GM23338 (cell line): ENCODE measurements around the gene PNPLA3. TPM values are rescaled to one million over a fixed set of nuclear protein-coding genes. Genes with fewer than 3 reads are reported as not detected.
A peak's percentile ranks its signal among the peaks of the same experiment; 100 is the strongest.

Experiments
- ATAC-seq: fragments of 200-7000 bp; cut with Tn5 transposase; 3 replicates; pipeline ENCODE4 v1.9.1; 2020
- DNase-seq: peaks from one replicate; pipeline ENCODE4 v3.0.0-alpha.2; 2015; ENCODE audit warnings: low spot score
- H2AFZ ChIP-seq: fragments of 200-600 bp; sonication (generic); 2 replicates; pipeline ENCODE4 v1.8.0; 2016; ENCODE audit warnings: antibody characterized with exemption, mild to moderate bottlenecking, moderate library complexity
- H3F3A ChIP-seq: fragments of 200-600 bp; sonication (generic); replicated peaks from 2 replicates; pipeline ENCODE4 v1.8.0; 2017; ENCODE audit warnings: antibody characterized with exemption, mixed run types, low read depth
- H3K27ac ChIP-seq: fragments of 200-600 bp; sonication (generic); 2 replicates; pipeline ENCODE4 v1.6.1; 2016; ENCODE audit warnings: low read depth
- H3K27me3 ChIP-seq: fragments of 200-600 bp; sonication (generic); 2 replicates; pipeline ENCODE4 v1.8.0; 2016; ENCODE audit warnings: mild to moderate bottlenecking, mixed run types, moderate library complexity; ENCODE audit not compliant: insufficient read depth
- H3K36me3 ChIP-seq: fragments of 200-600 bp; sonication (generic); 2 replicates; pipeline ENCODE4 v1.8.0; 2016; ENCODE audit warnings: mild to moderate bottlenecking; ENCODE audit not compliant: insufficient read depth
- H3K4me1 ChIP-seq: fragments of 200-600 bp; sonication (generic); 2 replicates; pipeline ENCODE4 v1.8.0; 2016; ENCODE audit warnings: mild to moderate bottlenecking, moderate library complexity; ENCODE audit not compliant: insufficient read depth
- H3K4me2 ChIP-seq: fragments of 200-600 bp; sonication (generic); 2 replicates; pipeline ENCODE4 v1.7.1; 2017; ENCODE audit warnings: mixed run types
- H3K4me3 ChIP-seq: fragments of 200-600 bp; sonication (generic); 2 replicates; pipeline ENCODE4 v1.6.1; 2016; ENCODE audit warnings: mixed run types
- H3K79me2 ChIP-seq: fragments of 200-600 bp; sonication (generic); replicated peaks from 2 replicates; pipeline ENCODE4 v1.8.0; 2017; ENCODE audit warnings: mild to moderate bottlenecking; ENCODE audit not compliant: insufficient read depth
- H3K9me2 ChIP-seq: fragments of 200-600 bp; sonication (generic); 2 replicates; pipeline ENCODE4 v1.8.0; 2017; ENCODE audit not compliant: insufficient read depth
- H4K20me1 ChIP-seq: fragments of 200-600 bp; sonication (generic); replicated peaks from 2 replicates; pipeline ENCODE4 v1.8.0; 2017; ENCODE audit warnings: mild to moderate bottlenecking; ENCODE audit not compliant: insufficient read depth
- H3K27ac Mint-ChIP-seq: 2 replicates; pipeline ENCODE4 v1.8.0; 2020; ENCODE audit warnings: inconsistent platforms, mild to moderate bottlenecking, moderate library complexity, mixed read lengths
- H3K27me3 Mint-ChIP-seq: 3 replicates; pipeline ENCODE4 v1.8.0; 2022; ENCODE audit warnings: low read depth, mild to moderate bottlenecking, moderate library complexity, mixed read lengths, inconsistent platforms; ENCODE audit not compliant: insufficient read depth, poor library complexity
- H3K36me3 Mint-ChIP-seq: 3 replicates; pipeline ENCODE4 v1.8.0; 2021; ENCODE audit warnings: low read depth, mild to moderate bottlenecking, inconsistent platforms, moderate library complexity, mixed read lengths
- H3K4me1 Mint-ChIP-seq: 3 replicates; pipeline ENCODE4 v1.8.0; 2020; ENCODE audit warnings: mild to moderate bottlenecking, inconsistent platforms, mixed read lengths
- H3K4me3 Mint-ChIP-seq: 3 replicates; pipeline ENCODE4 v1.8.0; 2021; ENCODE audit warnings: moderate library complexity, mild to moderate bottlenecking, inconsistent platforms, mixed read lengths
- H3K9me3 Mint-ChIP-seq: 3 replicates; pipeline ENCODE4 v1.8.0; 2020; ENCODE audit warnings: moderate library complexity, mild to moderate bottlenecking, inconsistent platforms, mixed read lengths
- CREB1 ChIP-seq: fragments of 250-450 bp; sonication (Bioruptor Pico); IDR thresholded peaks from 2 replicates; pipeline ENCODE4 v1.5.0; 2020; ENCODE audit warnings: low read depth, mild to moderate bottlenecking, moderate library complexity
- ETS1 ChIP-seq: IDR thresholded peaks from 2 replicates; pipeline ENCODE4 v1.6.1; 2016; ENCODE audit warnings: antibody characterized with exemption
- EZH2 ChIP-seq: fragments of 200-600 bp; sonication (generic); IDR thresholded peaks from one replicate; pipeline ENCODE4 v1.8.0; 2017; ENCODE audit warnings: antibody characterized with exemption, mild to moderate bottlenecking, low read depth; ENCODE audit not compliant: unreplicated experiment
- EZH2phosphoT487 ChIP-seq: fragments of 200-600 bp; sonication (generic); IDR thresholded peaks from one replicate; pipeline ENCODE4 v1.8.1; 2018; ENCODE audit warnings: antibody characterized with exemption; ENCODE audit not compliant: unreplicated experiment
- JUNB ChIP-seq: IDR thresholded peaks from one replicate; pipeline ENCODE4 v1.6.1; 2016; ENCODE audit warnings: antibody characterized with exemption; ENCODE audit not compliant: unreplicated experiment
- POLR2AphosphoS5 ChIP-seq: IDR thresholded peaks from 2 replicates; pipeline ENCODE4 v1.6.1; 2016; ENCODE audit warnings: antibody characterized with exemption, low read depth
- REST ChIP-seq: IDR thresholded peaks from one replicate; pipeline ENCODE4 v1.6.1; 2018; ENCODE audit warnings: antibody characterized with exemption; ENCODE audit not compliant: unreplicated experiment
- STAT1 ChIP-seq: IDR thresholded peaks from one replicate; pipeline ENCODE4 v1.6.1; 2016; ENCODE audit warnings: antibody characterized with exemption; ENCODE audit not compliant: unreplicated experiment
- ZNF331 ChIP-seq: fragments of 250-450 bp; sonication (Bioruptor Pico); IDR thresholded peaks from 2 replicates; pipeline ENCODE4 v1.5.0; 2020; ENCODE audit warnings: low read depth, mild to moderate bottlenecking, moderate library complexity
- ZNF462 ChIP-seq: fragments of 250-450 bp; sonication (Bioruptor Pico); IDR thresholded peaks from 2 replicates; pipeline ENCODE4 v1.5.0; 2020; ENCODE audit warnings: mild to moderate bottlenecking, moderate library complexity
- polyA plus RNA-seq: library from polyadenylated mRNA; unstranded; fragments of >200 nt; fragmentation: Nextera tagmentation; extraction: Ambion mirVana; gene quantifications from 2 replicates; pipeline ENCODE4 v1.2.1, GENCODE V29; 2016
- total RNA-seq: library from RNA; depleted of rRNA; stranded (reverse); fragments of >200 nt; shearing (Covaris generic); gene quantifications from 2 replicates; pipeline ENCODE4 v1.2.3, GENCODE V29; 2014

Gene PNPLA3
- total and polyA plus RNA-seq, 2 experiments from 2014 or later: 17.7 to 23.4 TPM

GRCh38 chr22:43883719-43884415 lies 39.7 kb upstream of the PNPLA3 start (continued):
- TF ChIP-seq EZH2 (no peak), REST (no peak), EZH2phosphoT487 (no peak), ETS1 (no peak), STAT1 (no peak), ZNF331 (no peak)

DNA sequence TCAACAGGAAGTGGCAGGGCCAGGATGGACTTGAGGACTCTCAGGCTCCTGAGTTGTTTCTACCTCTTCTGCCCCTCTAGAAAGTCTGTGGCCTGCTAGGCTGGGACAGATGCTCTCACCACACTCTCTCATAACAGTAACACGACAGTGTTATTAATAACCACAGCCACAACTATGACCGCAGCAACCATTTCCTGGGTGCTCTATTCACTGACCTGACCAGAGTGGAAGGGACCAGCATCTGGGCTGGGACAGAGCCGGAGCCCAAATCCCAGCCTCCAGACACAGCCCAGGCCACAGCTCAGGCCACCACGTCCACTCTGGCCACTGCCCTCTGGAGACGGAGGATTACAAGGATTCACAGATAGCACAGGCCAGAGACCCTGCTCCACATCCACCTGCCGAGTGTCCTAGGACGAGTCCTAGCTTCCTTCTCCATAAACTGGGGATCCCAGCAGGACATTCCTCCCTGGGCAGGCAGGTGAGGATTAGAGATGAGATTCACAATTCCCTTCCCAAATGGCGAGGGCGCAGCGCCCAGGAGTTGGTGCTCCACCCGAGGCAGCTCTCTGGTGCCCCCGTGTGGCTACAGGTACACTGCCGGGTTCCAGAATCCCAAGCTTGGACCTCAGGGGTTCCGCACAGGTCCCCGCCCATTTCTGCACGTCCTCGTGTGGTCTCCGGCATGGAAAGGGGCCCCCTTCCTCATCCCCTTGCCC lies 38.8 kb upstream of the PNPLA3 start:
- Mint-ChIP-seq H3K27ac (no peak overlapping the region), H3K4me1 (no peaks in the 10 kb centered on the region), H3K9me3 (no peaks in the 10 kb centered on the region), H3K4me3 (no peak overlapping the region), H3K27me3 (peaks cover 9% of the 10 kb centered on the region), H3K36me3 (peaks cover 17% of the 10 kb centered on the region)
- H3K36me3 ChIP-seq: no peaks in the 10 kb centered on the region; the same call in 1 of the 2 replicates
- H3K4me1 ChIP-seq: no peaks in the 10 kb centered on the region
- no peak overlapping the region for H3K4me3 ChIP-seq
- H3K79me2 ChIP-seq: no peaks in the 10 kb centered on the region
- H3F3A ChIP-seq: no peaks in the 10 kb centered on the region
- DNase-seq (peak; percentile 93), ATAC-seq (peak; percentile 81)
- no peaks in the 10 kb centered on the region for H3K27me3 ChIP-seq
- no peak overlapping the region for H3K27ac ChIP-seq
- H3K4me2 ChIP-seq: no peak overlapping the region
- H2AFZ ChIP-seq: no peak overlapping the region
- no peaks in the 10 kb centered on the region for H3K9me2 ChIP-seq
- no peaks in the 10 kb centered on the region; the same call in 1 of the 2 replicates for H4K20me1 ChIP-seq
- TF ChIP-seq ZNF462 (CRISPR knock-in tag) (no peak), ETS1 (no peak), STAT1 (no peak), CREB1 (CRISPR knock-in tag) (0 out of 2 replicates have a peak, but pooled peaks have one; percentile 23), JUNB (no peak), ZNF331 (no peak), POLR2AphosphoS5 (no peak)
